ENCODE data around the gene TRIM31.

The TRIM31 gene

DNA sequence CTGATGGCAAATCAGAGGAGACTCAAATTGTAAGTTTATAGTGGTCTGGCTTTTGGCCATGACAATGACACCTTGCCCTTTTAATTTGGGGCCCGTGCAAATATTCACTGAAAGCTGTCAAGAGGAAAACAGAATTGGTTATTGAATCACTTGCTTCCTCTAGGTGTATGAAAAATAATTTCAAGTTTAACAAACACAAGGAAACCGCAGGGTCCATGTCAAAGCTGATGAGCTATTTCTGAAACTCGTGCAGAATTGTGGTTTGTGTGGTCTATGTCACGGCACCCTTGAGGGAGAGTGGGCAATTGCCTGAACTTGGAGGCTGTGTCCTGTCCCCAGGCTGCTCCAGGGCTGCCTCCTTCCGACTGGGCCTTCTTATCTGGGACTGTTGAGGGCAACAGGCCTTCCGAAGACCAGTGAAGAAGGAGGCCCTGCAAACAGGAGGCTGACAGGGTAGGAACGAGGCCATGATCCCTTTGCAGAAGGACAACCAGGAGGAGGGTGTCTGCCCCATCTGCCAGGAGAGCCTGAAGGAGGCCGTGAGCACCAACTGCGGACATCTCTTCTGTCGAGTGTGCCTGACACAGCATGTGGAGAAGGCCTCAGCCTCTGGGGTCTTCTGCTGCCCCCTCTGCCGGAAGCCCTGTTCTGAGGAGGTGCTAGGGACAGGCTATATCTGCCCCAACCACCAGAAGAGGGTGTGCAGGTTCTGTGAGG, 23.8 kb upstream of the TRIM31 start:
- no peak for DNase-seq
- no peak overlapping the region for H4K8ac ChIP-seq (ENCODE audit: low read depth, low read length)
- no peak overlapping the region for H2AK5ac ChIP-seq (ENCODE audit: low read length)
- WGBS (ENCODE audit: extremely low coverage, insufficient coverage, insufficient read length): no CpG with 5 or more reads among the region's 11 CpGs
- no peak overlapping the region for H4K12ac ChIP-seq (ENCODE audit: low read depth, low read length)
- H4K91ac ChIP-seq (ENCODE audit: low read depth, low read length): no peak overlapping the region
- H3K23ac ChIP-seq (ENCODE audit: low read length): no peak overlapping the region
- H3K4me1 ChIP-seq (ENCODE audit: control insufficient read depth in 1 of 2, insufficient read depth in 2 of 2, low read length in 2 of 2): no peaks in the 10 kb centered on the region
- H2AFZ ChIP-seq (ENCODE audit: insufficient read depth, low read length, poor library complexity): no peak overlapping the region
- H2BK120ac ChIP-seq (ENCODE audit: insufficient read depth, low read length, poor library complexity): no peak overlapping the region
- no peaks in the 10 kb centered on the region for H3K9me3 ChIP-seq (ENCODE audit: insufficient read depth, low read depth, low read length)
- no peak overlapping the region for H3K4me3 ChIP-seq (ENCODE audit: low read depth, low read length)
- no peaks in the 10 kb centered on the region for H3K79me2 ChIP-seq (ENCODE audit: control insufficient read depth, insufficient read depth, low read length, poor library complexity)
- no peak overlapping the region for H2BK5ac ChIP-seq (ENCODE audit: low read depth, low read length, poor library complexity)
- no peaks in the 10 kb centered on the region for H3K79me1 ChIP-seq (ENCODE audit: low read length)
- H2BK12ac ChIP-seq (ENCODE audit: low read length): no peak overlapping the region
- no peaks in the 10 kb centered on the region for H3K36me3 ChIP-seq (ENCODE audit: control insufficient read depth in 1 of 2, insufficient read depth in 2 of 2, low read length in 2 of 2)
- no peak overlapping the region for H3K27ac ChIP-seq (ENCODE audit: low read depth, low read length)
- no peak overlapping the region for H3K14ac ChIP-seq (ENCODE audit: low read length)
- H3K18ac ChIP-seq (ENCODE audit: low read length): no peak overlapping the region
- no peak overlapping the region for H3K9ac ChIP-seq (ENCODE audit: low read length)
- H3K4me2 ChIP-seq (ENCODE audit: low read length): no peak overlapping the region
- no peaks in the 10 kb centered on the region for H3K27me3 ChIP-seq (ENCODE audit: insufficient read depth, low read length)
- H3K4ac ChIP-seq (ENCODE audit: low read depth, low read length): no peak overlapping the region

DNA sequence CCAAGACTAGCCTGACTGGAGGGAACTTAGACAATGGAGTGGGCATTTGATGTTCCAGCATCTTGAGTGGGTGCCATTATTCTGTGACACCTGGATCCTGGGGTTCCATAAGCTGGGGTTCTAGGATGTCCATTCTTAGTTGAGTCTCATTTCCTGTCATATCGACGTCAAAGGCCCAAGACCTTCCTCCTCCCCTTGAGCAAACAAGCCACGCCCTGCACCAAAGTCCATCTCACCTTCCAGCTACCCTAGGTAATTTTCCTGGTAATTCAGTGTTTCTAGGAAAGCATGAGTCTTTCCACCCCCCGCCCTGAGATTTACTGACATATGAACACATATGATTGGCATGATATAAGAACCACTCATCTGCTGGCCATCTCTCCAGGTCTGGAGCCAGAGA, 22.9 kb upstream of the TRIM31 start, which contains the start of gene TRIM40:
Gene TRIM40 (plus strand): TSS at position 384 of the 400 bp plus-strand sequence. CDS start 897 bp downstream, outside the sequence.
- no peak within 1 kb of the TSS for H3K14ac ChIP-seq (ENCODE audit: low read length)
- H2BK120ac ChIP-seq (ENCODE audit: insufficient read depth, low read length, poor library complexity): no peak within 1 kb of the TSS
- H3K23ac ChIP-seq (ENCODE audit: low read length): no peak within 1 kb of the TSS
- H3K4ac ChIP-seq (ENCODE audit: low read depth, low read length): no peak within 1 kb of the TSS
- no peak within 1 kb of the TSS for H4K91ac ChIP-seq (ENCODE audit: low read depth, low read length)
- H3K4me2 ChIP-seq (ENCODE audit: low read length): no peak within 1 kb of the TSS
- no peak within 1 kb of the TSS for H2AFZ ChIP-seq (ENCODE audit: insufficient read depth, low read length, poor library complexity)
- no CpG with 5 or more reads among the region's 4 CpGs for WGBS (ENCODE audit: extremely low coverage, insufficient coverage, insufficient read length)
- H2AK5ac ChIP-seq (ENCODE audit: low read length): no peak within 1 kb of the TSS
- no peak within 1 kb of the TSS for H4K12ac ChIP-seq (ENCODE audit: low read depth, low read length)
- H3K4me1 ChIP-seq (ENCODE audit: control insufficient read depth in 1 of 2, insufficient read depth in 2 of 2, low read length in 2 of 2): no peaks in the 10 kb centered on the region
- no peaks in the 10 kb centered on the region for H3K79me1 ChIP-seq (ENCODE audit: low read length)
- no peaks in the 10 kb centered on the region for H3K27me3 ChIP-seq (ENCODE audit: insufficient read depth, low read length)
- H3K27ac ChIP-seq (ENCODE audit: low read depth, low read length): no peak within 1 kb of the TSS
- H3K79me2 ChIP-seq (ENCODE audit: control insufficient read depth, insufficient read depth, low read length, poor library complexity): no peaks in the 10 kb centered on the region
- H4K8ac ChIP-seq (ENCODE audit: low read depth, low read length): no peak within 1 kb of the TSS
- no peak within 1 kb of the TSS for H3K9ac ChIP-seq (ENCODE audit: low read length)
- no peak within 1 kb of the TSS for H3K4me3 ChIP-seq (ENCODE audit: low read depth, low read length)
- no peaks in the 10 kb centered on the region for H3K36me3 ChIP-seq (ENCODE audit: control insufficient read depth in 1 of 2, insufficient read depth in 2 of 2, low read length in 2 of 2)
- no peak for DNase-seq
- no peak within 1 kb of the TSS for H2BK5ac ChIP-seq (ENCODE audit: low read depth, low read length, poor library complexity)
- no peaks in the 10 kb centered on the region for H3K9me3 ChIP-seq (ENCODE audit: insufficient read depth, low read depth, low read length)
- H3K18ac ChIP-seq (ENCODE audit: low read length): no peak within 1 kb of the TSS
- H2BK12ac ChIP-seq (ENCODE audit: low read length): no peak within 1 kb of the TSS

DNA sequence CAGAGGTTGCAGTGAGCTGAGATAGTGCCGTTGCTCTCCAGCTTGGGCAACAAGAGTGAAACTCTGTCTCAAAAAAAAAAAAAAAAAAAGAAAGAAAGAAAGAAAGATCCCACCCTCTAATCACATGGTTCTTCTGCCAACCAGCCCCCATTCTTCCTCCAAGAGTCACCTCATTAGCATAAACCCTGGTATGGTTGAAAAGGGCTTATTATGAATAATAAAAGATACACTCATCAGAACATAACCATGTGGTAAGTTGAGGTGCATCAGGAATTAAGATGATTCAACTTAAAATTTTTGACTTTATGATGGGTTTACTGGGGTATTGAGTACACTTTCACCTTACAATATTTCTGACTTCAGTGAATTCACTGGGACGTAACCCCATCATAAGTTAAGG, 22.3 kb upstream of the TRIM31 start:
- Histone ChIP-seq H3K4me1 (ENCODE audit: control insufficient read depth in 1 of 2, insufficient read depth in 2 of 2, low read length in 2 of 2) (no peaks in the 10 kb centered on the region), H3K36me3 (ENCODE audit: control insufficient read depth in 1 of 2, insufficient read depth in 2 of 2, low read length in 2 of 2) (no peaks in the 10 kb centered on the region), H2BK12ac (ENCODE audit: low read length) (no peak overlapping the region), H4K91ac (ENCODE audit: low read depth, low read length) (no peak overlapping the region), H3K4me2 (ENCODE audit: low read length) (no peak overlapping the region), H4K8ac (ENCODE audit: low read depth, low read length) (no peak overlapping the region), H3K23ac (ENCODE audit: low read length) (no peak overlapping the region), H2BK120ac (ENCODE audit: insufficient read depth, low read length, poor library complexity) (no peak overlapping the region), H3K9me3 (ENCODE audit: insufficient read depth, low read depth, low read length) (no peaks in the 10 kb centered on the region), H3K79me1 (ENCODE audit: low read length) (no peaks in the 10 kb centered on the region), H3K79me2 (ENCODE audit: control insufficient read depth, insufficient read depth, low read length, poor library complexity) (no peaks in the 10 kb centered on the region), H3K9ac (ENCODE audit: low read length) (no peak overlapping the region), H2AK5ac (ENCODE audit: low read length) (no peak overlapping the region), H2BK5ac (ENCODE audit: low read depth, low read length, poor library complexity) (no peak overlapping the region), H3K14ac (ENCODE audit: low read length) (no peak overlapping the region), H3K18ac (ENCODE audit: low read length) (no peak overlapping the region), H4K12ac (ENCODE audit: low read depth, low read length) (no peak overlapping the region), H3K27ac (ENCODE audit: low read depth, low read length) (no peak overlapping the region), H3K4me3 (ENCODE audit: low read depth, low read length) (no peak overlapping the region), H3K4ac (ENCODE audit: low read depth, low read length) (no peak overlapping the region), H3K27me3 (ENCODE audit: insufficient read depth, low read length) (no peaks in the 10 kb centered on the region), H2AFZ (ENCODE audit: insufficient read depth, low read length, poor library complexity) (no peak overlapping the region)
- WGBS (ENCODE audit: extremely low coverage, insufficient coverage, insufficient read length): no CpG with 5 or more reads among the region's 2 CpGs
- no peak for DNase-seq

DNA sequence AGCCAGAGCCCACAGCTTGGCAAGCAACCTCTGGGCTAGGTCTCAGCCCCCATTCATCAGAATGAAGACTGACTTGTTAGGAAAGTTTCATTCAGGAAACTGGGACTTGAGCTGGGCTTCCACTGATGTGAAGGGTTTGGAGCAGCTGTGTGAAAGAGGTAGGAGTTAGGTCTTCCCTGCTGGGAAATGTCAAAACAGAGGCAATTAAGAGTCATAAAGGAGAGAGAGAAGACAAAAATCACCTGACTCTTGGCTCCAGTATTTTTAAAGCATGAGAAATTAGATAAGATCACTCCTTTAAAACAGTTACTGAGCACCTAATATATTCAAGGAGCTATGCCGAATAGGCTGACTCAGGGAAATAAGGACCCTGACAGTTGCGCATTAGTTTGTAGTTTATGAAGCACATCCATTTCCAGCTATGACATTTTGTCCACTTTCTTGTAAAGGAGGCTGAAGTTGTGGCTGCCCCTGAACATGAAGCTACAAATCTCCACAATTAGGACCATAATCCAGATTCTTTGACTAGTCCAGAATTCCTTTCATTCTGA, 19.1 kb upstream of the TRIM31 start:
- peaks cover 2% of the 10 kb centered on the region for H3K9me3 ChIP-seq (ENCODE audit: insufficient read depth, low read depth, low read length)
- no peak overlapping the region for H2AK5ac ChIP-seq (ENCODE audit: low read length)
- H3K4me2 ChIP-seq (ENCODE audit: low read length): no peak overlapping the region
- H4K91ac ChIP-seq (ENCODE audit: low read depth, low read length): no peak overlapping the region
- no CpG with 5 or more reads among the region's 2 CpGs for WGBS (ENCODE audit: extremely low coverage, insufficient coverage, insufficient read length)
- no peak overlapping the region for H3K14ac ChIP-seq (ENCODE audit: low read length)
- no peak overlapping the region for H3K9ac ChIP-seq (ENCODE audit: low read length)
- no peak overlapping the region for H2AFZ ChIP-seq (ENCODE audit: insufficient read depth, low read length, poor library complexity)
- no peaks in the 10 kb centered on the region for H3K79me2 ChIP-seq (ENCODE audit: control insufficient read depth, insufficient read depth, low read length, poor library complexity)
- H3K18ac ChIP-seq (ENCODE audit: low read length): no peak overlapping the region
- no peak overlapping the region for H2BK120ac ChIP-seq (ENCODE audit: insufficient read depth, low read length, poor library complexity)
- H3K4me3 ChIP-seq (ENCODE audit: low read depth, low read length): no peak overlapping the region
- H3K4me1 ChIP-seq (ENCODE audit: control insufficient read depth in 1 of 2, insufficient read depth in 2 of 2, low read length in 2 of 2): no peaks in the 10 kb centered on the region
- H4K8ac ChIP-seq (ENCODE audit: low read depth, low read length): no peak overlapping the region
- no peak overlapping the region for H3K27ac ChIP-seq (ENCODE audit: low read depth, low read length)
- no peak overlapping the region for H3K23ac ChIP-seq (ENCODE audit: low read length)
- no peak overlapping the region for H3K4ac ChIP-seq (ENCODE audit: low read depth, low read length)
- H3K36me3 ChIP-seq (ENCODE audit: control insufficient read depth in 1 of 2, insufficient read depth in 2 of 2, low read length in 2 of 2): no peaks in the 10 kb centered on the region
- peaks cover 12% of the 10 kb centered on the region for H3K27me3 ChIP-seq (ENCODE audit: insufficient read depth, low read length)
- H2BK5ac ChIP-seq (ENCODE audit: low read depth, low read length, poor library complexity): no peak overlapping the region
- H2BK12ac ChIP-seq (ENCODE audit: low read length): no peak overlapping the region
- DNase-seq: no peak
- H3K79me1 ChIP-seq (ENCODE audit: low read length): no peaks in the 10 kb centered on the region
- no peak overlapping the region for H4K12ac ChIP-seq (ENCODE audit: low read depth, low read length)

Data from trophoblast cell (in vitro differentiated cells and primary cell).